Daoy (cell line): ENCODE data around the gene DEPP1. TPM values are rescaled to one million over a fixed set of nuclear protein-coding genes. Genes with fewer than 3 reads are reported as not detected.

Source experiments
- DNase-seq: peaks from one replicate; pipeline ENCODE4 v3.0.0-alpha.2; 2015; ENCODE audit warnings: low read depth
- total RNA-seq: library from RNA; depleted of rRNA; stranded (reverse); fragments of >200 nt; shearing (Covaris generic); gene quantifications from 2 replicates; pipeline ENCODE4 v1.2.3, GENCODE V29; 2014

The DEPP1 gene
- total RNA-seq, 1 experiment from 2014 or later, result 0.11 TPM

- no peak for DNase-seq
These were observed 15.5 kb upstream of the DEPP1 start for GRCh38 chr10:44993922-44994751.

GRCh38 chr10:44993226-44993921, 14.8 kb upstream of the DEPP1 start:
- no peak for DNase-seq

- no peak for DNase-seq
These were observed 14.2 kb upstream of the DEPP1 start for GRCh38 chr10:44992732-44993225.

GRCh38 chr10:44992070-44992731, 13.6 kb upstream of the DEPP1 start:
- no peak for DNase-seq

- DNase-seq, result no peak
These were observed 13.0 kb upstream of the DEPP1 start for GRCh38 chr10:44991571-44991970.

- DNase-seq, result no peak
These were observed 12.4 kb upstream of the DEPP1 start for GRCh38 chr10:44990965-44991364.

GRCh38 chr10:44990302-44990655, 11.7 kb upstream of the DEPP1 start:
- no peak for DNase-seq

- DNase-seq, result no peak
These were observed 11.1 kb upstream of the DEPP1 start for GRCh38 chr10:44989597-44990301.

GRCh38 chr10:44988957-44989585, 10.5 kb upstream of the DEPP1 start:
- no peak for DNase-seq

GRCh38 chr10:44986670-44987069, 8.1 kb upstream of the DEPP1 start:
- no peak for DNase-seq

GRCh38 chr10:44986179-44986578, 7.6 kb upstream of the DEPP1 start:
- no peak for DNase-seq

- no peak for DNase-seq
These were observed 6.6 kb upstream of the DEPP1 start for GRCh38 chr10:44985175-44985681.

- DNase-seq, result no peak
These were observed 6.1 kb upstream of the DEPP1 start for GRCh38 chr10:44984671-44985101.

GRCh38 chr10:44983895-44984278, 5.3 kb upstream of the DEPP1 start:
- DNase-seq, result no peak

GRCh38 chr10:44983066-44983894, 4.7 kb upstream of the DEPP1 start:
- no peak for DNase-seq

GRCh38 chr10:44982496-44982895, 3.9 kb upstream of the DEPP1 start:
- no peak for DNase-seq

- DNase-seq, result peak; percentile 76
These were observed 3.5 kb upstream of the DEPP1 start for GRCh38 chr10:44982114-44982460.

- DNase-seq, result peak; percentile 81
These were observed 2.8 kb upstream of the DEPP1 start for GRCh38 chr10:44981172-44982113.
